H9 (cell line): ENCODE measurements around the gene DLG2. TPM values are rescaled to one million over a fixed set of nuclear protein-coding genes. Genes with fewer than 3 reads are reported as not detected.

Experiments used
- DNase-seq: peaks from one replicate; pipeline ENCODE4 v3.0.0-alpha.2; 2017
- H2AFZ ChIP-seq: one replicate; pipeline ENCODE4 v1.6.1; 2013; ENCODE audit warnings: mild to moderate bottlenecking, low read length, control low read depth, moderate library complexity
- H2AK5ac ChIP-seq: 2 replicates; pipeline ENCODE4 v1.6.1; 2013; ENCODE audit warnings: low read length, control low read depth, mixed read lengths; ENCODE audit not compliant: insufficient read length
- H2BK120ac ChIP-seq: one replicate; pipeline ENCODE4 v1.6.1; 2013; ENCODE audit warnings: low read depth, mild to moderate bottlenecking, low read length, control low read depth, inconsistent platforms; ENCODE audit not compliant: poor library complexity, severe bottlenecking
- H2BK12ac ChIP-seq: 2 replicates; pipeline ENCODE4 v1.6.1; 2013; ENCODE audit warnings: low read length, control low read depth, mixed read lengths, low read depth; ENCODE audit not compliant: insufficient read length
- H2BK15ac ChIP-seq: 2 replicates; pipeline ENCODE4 v1.6.1; 2013; ENCODE audit warnings: low read depth, low read length, control low read depth
- H2BK20ac ChIP-seq: one replicate; pipeline ENCODE4 v1.6.1; 2013; ENCODE audit warnings: low read depth, mild to moderate bottlenecking, low read length, control low read depth, inconsistent platforms; ENCODE audit not compliant: poor library complexity, severe bottlenecking
- H2BK5ac ChIP-seq: 2 replicates; pipeline ENCODE4 v1.6.1; 2013; ENCODE audit warnings: low read length, control low read depth, mixed read lengths; ENCODE audit not compliant: insufficient read length
- H3K14ac ChIP-seq: 2 replicates; pipeline ENCODE4 v1.6.1; 2013; ENCODE audit warnings: low read length, control low read depth; ENCODE audit not compliant: insufficient read depth
- H3K18ac ChIP-seq: 2 replicates; pipeline ENCODE4 v1.6.1; 2013; ENCODE audit warnings: low read depth, mild to moderate bottlenecking, mixed read lengths, low read length, control low read depth; ENCODE audit not compliant: insufficient read length
- H3K23ac ChIP-seq: 2 replicates; pipeline ENCODE4 v1.6.1; 2013; ENCODE audit warnings: low read length, control low read depth, mixed read lengths, low read depth; ENCODE audit not compliant: insufficient read length
- H3K23me2 ChIP-seq: 2 replicates; pipeline ENCODE4 v1.6.1; 2013; ENCODE audit warnings: low read depth, mild to moderate bottlenecking, mixed read lengths, low read length, control low read depth; ENCODE audit not compliant: insufficient read length, poor library complexity, severe bottlenecking
- H3K27ac ChIP-seq: 2 replicates; pipeline ENCODE4 v1.5.1; 2013; ENCODE audit warnings: low read length, control low read depth, mixed read lengths, low read depth; ENCODE audit not compliant: insufficient read length
- H3K27me3 ChIP-seq: 2 replicates; pipeline ENCODE4 v1.6.1; 2013; ENCODE audit warnings: low read length, control low read depth, inconsistent platforms; ENCODE audit not compliant: insufficient read depth
- H3K4ac ChIP-seq: 2 replicates; pipeline ENCODE4 v1.6.1; 2013; ENCODE audit warnings: low read depth, mild to moderate bottlenecking, control low read depth, inconsistent platforms, low read length, moderate library complexity
- H3K4me1 ChIP-seq: 2 replicates; pipeline ENCODE4 v1.6.1; 2013; ENCODE audit warnings: low read length, control low read depth, inconsistent platforms; ENCODE audit not compliant: insufficient read depth
- H3K4me2 ChIP-seq: 2 replicates; pipeline ENCODE4 v1.6.1; 2013; ENCODE audit warnings: low read length, control low read depth, mixed read lengths; ENCODE audit not compliant: insufficient read length, insufficient read depth
- H3K56ac ChIP-seq: 2 replicates; pipeline ENCODE4 v1.6.1; 2013; ENCODE audit warnings: low read depth, mild to moderate bottlenecking, mixed read lengths, low read length, control low read depth; ENCODE audit not compliant: insufficient read length
- H3K79me1 ChIP-seq: 2 replicates; pipeline ENCODE4 v1.6.1; 2013; ENCODE audit warnings: low read depth, mild to moderate bottlenecking, moderate library complexity, low read length, control low read depth, inconsistent platforms; ENCODE audit not compliant: insufficient read depth, poor library complexity, severe bottlenecking
- H3K79me2 ChIP-seq: 2 replicates; pipeline ENCODE4 v1.6.1; 2013; ENCODE audit warnings: low read length, control low read depth, inconsistent platforms; ENCODE audit not compliant: insufficient read depth
- H3K9ac ChIP-seq: 2 replicates; pipeline ENCODE4 v1.6.1; 2013; ENCODE audit warnings: low read length, control low read depth, mixed read lengths; ENCODE audit not compliant: insufficient read length; ENCODE audit errors: extremely low read depth
- H3K9me3 ChIP-seq: one replicate; pipeline ENCODE4 v1.6.1; 2013; ENCODE audit warnings: low read depth, low read length, inconsistent platforms; ENCODE audit not compliant: control insufficient read depth
- H3T11ph ChIP-seq: one replicate; pipeline ENCODE4 v1.6.1; 2013; ENCODE audit warnings: mild to moderate bottlenecking, low read length, control low read depth, inconsistent platforms
- H4K20me1 ChIP-seq: one replicate; pipeline ENCODE4 v1.6.1; 2013; ENCODE audit not compliant: control insufficient read depth, insufficient read length, insufficient read depth
- H4K5ac ChIP-seq: 2 replicates; pipeline ENCODE4 v1.6.1; 2013; ENCODE audit warnings: low read depth, mild to moderate bottlenecking, mixed read lengths, low read length, control low read depth; ENCODE audit not compliant: insufficient read length
- H4K8ac ChIP-seq: replicated peaks from 2 replicates; pipeline ENCODE4 v1.6.1; 2013; ENCODE audit warnings: low read length, control low read depth, mixed read lengths, low read depth; ENCODE audit not compliant: insufficient read length
- H4K91ac ChIP-seq: 2 replicates; pipeline ENCODE4 v1.6.1; 2013; ENCODE audit warnings: low read depth, mild to moderate bottlenecking, moderate library complexity, mixed read lengths, low read length, control low read depth; ENCODE audit not compliant: insufficient read length
- H3K27ac Mint-ChIP-seq, 3 experiments: 2 replicates in 2 of 3; 3 replicates in 1 of 3; pipeline ENCODE4 v1.8.0; 2020 to 2021; ENCODE audit warnings: mixed read lengths in 3 of 3, mild to moderate bottlenecking in 1 of 3, moderate library complexity in 1 of 3
- H3K27me3 Mint-ChIP-seq: 2 replicates; pipeline ENCODE4 v1.8.0; 2021; ENCODE audit warnings: low read depth, mild to moderate bottlenecking, moderate library complexity, mixed read lengths
- H3K36me3 Mint-ChIP-seq, 3 experiments: 2 replicates in 2 of 3; 3 replicates in 1 of 3; pipeline ENCODE4 v1.8.0; 2020 to 2021; ENCODE audit warnings: low read depth in 3 of 3, mixed read lengths in 3 of 3; ENCODE audit not compliant: insufficient read depth in 1 of 3
- H3K4me1 Mint-ChIP-seq, 2 experiments: 2 replicates each; pipeline ENCODE4 v1.8.0; 2020; ENCODE audit warnings: mixed read lengths in 2 of 2
- H3K4me3 Mint-ChIP-seq, 2 experiments: 2 replicates in 1 of 2; 3 replicates in 1 of 2; pipeline ENCODE4 v1.8.0; 2020 to 2021; ENCODE audit warnings: mild to moderate bottlenecking in 2 of 2, mixed read lengths in 2 of 2, moderate library complexity in 1 of 2
- H3K9me3 Mint-ChIP-seq, 2 experiments: 2 replicates in 1 of 2; 3 replicates in 1 of 2; pipeline ENCODE4 v1.8.0; 2020; ENCODE audit warnings: mild to moderate bottlenecking in 2 of 2, mixed read lengths in 2 of 2, moderate library complexity in 1 of 2
- whole genome bisulfite sequencing: extraction: QIAGEN DNeasy Blood & Tissue Kit; methylation state at CpG from one replicate; pipeline ENCODE4 v1.1.7; 2013; ENCODE audit warnings: missing lambda C conversion rate, low lambda C conversion rate, mixed read lengths; ENCODE audit not compliant: insufficient read length; ENCODE audit errors: extremely low coverage; 5-methylcytosine and 5-hydroxymethylcytosine counted together
- total RNA-seq: library from RNA; stranded (reverse); gene quantifications from 2 replicates; pipeline ENCODE4 v1.2.1, GENCODE V29; 2021
- TF ChIP-seq, protein P1 (sequence below): fragments of 200-600 bp; sonication (generic); conservative IDR thresholded peaks from 3 replicates; pipeline ENCODE4 v1.8.0; 2021; ENCODE audit warnings: antibody characterized with exemption, mild to moderate bottlenecking

DLG2 gene
- total RNA-seq, 1 experiment from 2014 or later: 8.0 TPM

- Histone ChIP-seq H3T11ph (no peak overlapping the region), H2AK5ac (no peak overlapping the region), H3K56ac (no peak overlapping the region), H3K4ac (no peak overlapping the region), H3K9ac (no peak overlapping the region), H3K14ac (no peak overlapping the region), H3K23me2 (no peaks in the 10 kb centered on the region), H2BK120ac (no peak overlapping the region), H4K20me1 (no peaks in the 10 kb centered on the region), H2BK15ac (no peak overlapping the region), H3K79me1 (no peaks in the 10 kb centered on the region), H2BK20ac (no peak overlapping the region), H2AFZ (no peak overlapping the region), H3K79me2 (no peaks in the 10 kb centered on the region), H3K27me3 (no peaks in the 10 kb centered on the region), H3K9me3 (no peaks in the 10 kb centered on the region), H3K4me2 (no peak overlapping the region), H3K4me1 (no peaks in the 10 kb centered on the region), H3K23ac (no peak overlapping the region), H4K91ac (no peak overlapping the region), H2BK5ac (no peak overlapping the region), H4K8ac (no peak overlapping the region), H4K5ac (no peak overlapping the region), H3K27ac (no peak overlapping the region), H2BK12ac (no peak overlapping the region), H3K18ac (no peak overlapping the region)
- no peak for DNase-seq
- Mint-ChIP-seq H3K27ac (no peak overlapping the region), H3K27me3 (no peaks in the 10 kb centered on the region), H3K4me3 (no peak overlapping the region), H3K36me3 (no peaks in the 10 kb centered on the region), H3K9me3 (no peaks in the 10 kb centered on the region), H3K4me1 (peaks cover 4 to 6% of the 10 kb centered on the region in 2 experiments; a peak in 2 of 4 replicates)
- TF ChIP-seq, protein P1, sequence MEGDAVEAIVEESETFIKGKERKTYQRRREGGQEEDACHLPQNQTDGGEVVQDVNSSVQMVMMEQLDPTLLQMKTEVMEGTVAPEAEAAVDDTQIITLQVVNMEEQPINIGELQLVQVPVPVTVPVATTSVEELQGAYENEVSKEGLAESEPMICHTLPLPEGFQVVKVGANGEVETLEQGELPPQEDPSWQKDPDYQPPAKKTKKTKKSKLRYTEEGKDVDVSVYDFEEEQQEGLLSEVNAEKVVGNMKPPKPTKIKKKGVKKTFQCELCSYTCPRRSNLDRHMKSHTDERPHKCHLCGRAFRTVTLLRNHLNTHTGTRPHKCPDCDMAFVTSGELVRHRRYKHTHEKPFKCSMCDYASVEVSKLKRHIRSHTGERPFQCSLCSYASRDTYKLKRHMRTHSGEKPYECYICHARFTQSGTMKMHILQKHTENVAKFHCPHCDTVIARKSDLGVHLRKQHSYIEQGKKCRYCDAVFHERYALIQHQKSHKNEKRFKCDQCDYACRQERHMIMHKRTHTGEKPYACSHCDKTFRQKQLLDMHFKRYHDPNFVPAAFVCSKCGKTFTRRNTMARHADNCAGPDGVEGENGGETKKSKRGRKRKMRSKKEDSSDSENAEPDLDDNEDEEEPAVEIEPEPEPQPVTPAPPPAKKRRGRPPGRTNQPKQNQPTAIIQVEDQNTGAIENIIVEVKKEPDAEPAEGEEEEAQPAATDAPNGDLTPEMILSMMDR: no peak
- WGBS: no CpG with 5 or more reads among the region's 15 CpGs
Observed at GRCh38 chr11:84316866-84317555, 1310.1 kb downstream of the DLG2 start.
